BJ (cell line): Measurements from ENCODE around the gene PYGO2. TPM values are rescaled to one million over a fixed set of nuclear protein-coding genes. Genes with fewer than 3 reads are reported as not detected.

Experiments
- CTCF ChIA-PET: fragments of 350-600 bp; formaldehyde crosslinking; extraction: SDS; loops from one replicate; lab custom pipeline; 2021; ENCODE audit warnings: antibody characterized with exemption, inconsistent platforms; lab: Yijun Ruan, JAX
- POLR2A ChIA-PET: fragments of 300-600 bp; sonication (Branson Sonifier 250); formaldehyde crosslinking; extraction: SDS; loops from one replicate; lab custom pipeline; 2021; ENCODE audit warnings: antibody characterized with exemption; lab: Charles Lee
- DNase-seq: peaks from one replicate; pipeline ENCODE4 v3.0.0-alpha.2; 2011; ENCODE audit warnings: low read depth
- H3K27me3 ChIP-seq: 2 replicates; pipeline ENCODE4 v1.6.0; 2011; ENCODE audit warnings: low read length; ENCODE audit not compliant: control insufficient read depth, insufficient read depth
- H3K36me3 ChIP-seq: 2 replicates; pipeline ENCODE4 v1.5.1; 2011; ENCODE audit warnings: low read length; ENCODE audit not compliant: control insufficient read depth, insufficient read depth
- H3K4me3 ChIP-seq: 2 replicates; pipeline ENCODE4 v1.5.1; 2011; ENCODE audit warnings: low read depth, mild to moderate bottlenecking, control low read depth, low read length
- CTCF ChIP-seq: IDR thresholded peaks from 2 replicates; pipeline ENCODE4 v1.5.1; 2011; ENCODE audit warnings: low read depth, mild to moderate bottlenecking, control low read depth, inconsistent platforms, low read length, moderate library complexity; ENCODE audit not compliant: insufficient read depth
- polyA plus RNA-seq: library from polyadenylated mRNA; depleted of rRNA; stranded (reverse); fragments of >200 nt; gene quantifications from 2 replicates; pipeline ENCODE4 v1.2.3, GENCODE V29; 2011

Gene PYGO2
- polyA plus RNA-seq, 1 experiment = 21.0 TPM

GRCh38 chr1:154958681-154959425 lies 2.7 kb downstream of the PYGO2 start:
- Histone ChIP-seq H3K36me3 (peaks cover 10% of the 10 kb centered on the region), H3K4me3 (no peak overlapping the region), H3K27me3 (no peaks in the 10 kb centered on the region)
- no peak for TF ChIP-seq CTCF
- CTCF ChIA-PET = interaction anchor here (0.6 to 4.6 kb wide), 2 partner anchors 39 to 190 kb away, joined by 3 to 54 read pairs; no protein-coding TSS in a partner anchor
- no peak for DNase-seq
- POLR2A ChIA-PET = no interaction called here

- Histone ChIP-seq H3K27me3 (no peaks in the 10 kb centered on the region), H3K36me3 (peaks cover 4% of the 10 kb centered on the region; the same call in 1 of the 2 replicates), H3K4me3 (no peak overlapping the region)
- no peak for TF ChIP-seq CTCF
- ChIA-PET CTCF (interaction anchor here (0.6 to 5.8 kb wide), 2 partner anchors 41 to 191 kb away, joined by 3 to 36 read pairs; no protein-coding TSS in a partner anchor), POLR2A (no interaction called here)
- no peak for DNase-seq
These were observed 3.5 kb downstream of the PYGO2 start for GRCh38 chr1:154958036-154958435.

- CTCF ChIA-PET = interaction anchor here (1.2 to 5.8 kb wide), 7 partner anchors 10 to 104 kb away, joined by 3 to 36 read pairs (median 10); partner anchors contain the start of gene SHC1
- POLR2A ChIA-PET = no interaction called here
- H3K27me3 ChIP-seq = no peaks in the 10 kb centered on the region
- H3K36me3 ChIP-seq = peaks cover 3% of the 10 kb centered on the region; the same call in 1 of the 2 replicates
- no peak overlapping the region for H3K4me3 ChIP-seq
- no peak for DNase-seq
- no peak for TF ChIP-seq CTCF
These were observed 4.4 kb downstream of the PYGO2 start for GRCh38 chr1:154957091-154957657.

- no peak for DNase-seq
These were observed 5.0 kb downstream of the PYGO2 start for GRCh38 chr1:154956544-154956941.

More at GRCh38 chr1:154956544-154956941, 5.0 kb downstream of the PYGO2 start:
- H3K27me3 ChIP-seq = no peaks in the 10 kb centered on the region
- CTCF ChIA-PET = interaction anchor here (0.9 to 5.8 kb wide), 17 partner anchors 8 to 622 kb away, joined by 3 to 36 read pairs (median 5); partner anchors contain the start of genes ADAM15, EFNA4, FLAD1 and LENEP
- peak overlapping the region; percentile 52; the same call in 1 of the 2 replicates for H3K4me3 ChIP-seq
- H3K36me3 ChIP-seq = peaks cover 3% of the 10 kb centered on the region; the same call in 1 of the 2 replicates
- POLR2A ChIA-PET = no interaction called here
- TF ChIP-seq CTCF = no peak
